ENCODE data around the gene SLC38A3.
A peak's percentile ranks its signal among the peaks of the same experiment; 100 is the strongest.

The SLC38A3 gene

GRCh38 chr3:50193746-50194127, 11.3 kb upstream of the SLC38A3 start:
- no peak for DNase-seq
- no peak for TF ChIP-seq CTCF (IDR thresholded peaks at IDR 0.05; ENCODE audit: low read depth, low read length)
- Histone ChIP-seq H3K4me3 (ENCODE audit: low read depth, low read length) (no peak overlapping the region), H3K27ac (no peak overlapping the region), H3K36me3 (peaks cover 4% of the 10 kb centered on the region), H3K27me3 (ENCODE audit: insufficient read depth, low read depth, severe bottlenecking) (no peaks in the 10 kb centered on the region), H3K9me3 (ENCODE audit: severe bottlenecking) (no peaks in the 10 kb centered on the region)

- H3K9me3 ChIP-seq (ENCODE audit: severe bottlenecking) = no peaks in the 10 kb centered on the region
- no peaks in the 10 kb centered on the region for H3K36me3 ChIP-seq
- peak; percentile 95 for TF ChIP-seq CTCF (IDR thresholded peaks at IDR 0.05; ENCODE audit: low read depth, low read length)
- DNase-seq = peak; percentile 87
- no peak overlapping the region for H3K4me3 ChIP-seq (ENCODE audit: low read depth, low read length)
- H3K27ac ChIP-seq = no peak overlapping the region
- no peaks in the 10 kb centered on the region for H3K27me3 ChIP-seq (ENCODE audit: insufficient read depth, low read depth, severe bottlenecking)
Observed at GRCh38 chr3:50194128-50194902, 10.8 kb upstream of the SLC38A3 start.

DNA sequence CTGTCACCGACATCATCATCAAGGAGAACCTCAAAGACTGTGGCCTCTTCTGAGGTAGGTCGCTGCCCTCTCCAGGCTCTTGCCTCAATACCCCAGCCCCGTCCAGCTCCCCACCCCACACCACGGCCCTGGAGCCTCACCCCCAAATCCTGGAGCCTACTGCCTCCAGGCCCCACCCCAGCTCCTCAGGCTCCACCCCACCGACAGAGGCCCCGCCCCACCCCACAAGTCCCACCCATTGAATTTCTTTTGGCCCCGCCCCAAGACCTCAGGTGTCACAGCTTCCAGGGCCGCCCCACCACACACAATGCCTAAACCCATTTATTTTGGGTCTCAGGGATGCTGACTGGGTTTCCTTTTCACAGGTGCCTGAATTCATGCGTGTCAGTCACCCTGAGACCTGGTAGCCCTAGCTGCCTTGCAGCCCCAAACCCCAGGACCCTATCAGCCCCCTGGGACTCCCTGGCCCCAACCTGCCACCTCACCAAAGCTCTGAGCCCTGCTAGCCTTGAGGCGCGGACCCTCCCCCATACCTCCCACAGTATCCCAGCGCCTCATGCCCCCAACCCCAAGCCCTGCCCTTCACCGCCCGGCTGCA, 10.1 kb upstream of the SLC38A3 start:
- Histone ChIP-seq H3K9me3 (ENCODE audit: severe bottlenecking) (no peaks in the 10 kb centered on the region), H3K27me3 (ENCODE audit: insufficient read depth, low read depth, severe bottlenecking) (no peaks in the 10 kb centered on the region), H3K4me3 (ENCODE audit: low read depth, low read length) (no peak overlapping the region), H3K36me3 (no peaks in the 10 kb centered on the region), H3K27ac (peak overlapping the region; percentile 9; the same call in 1 of the 2 replicates)
- peak; percentile 15 for DNase-seq
- no peak for TF ChIP-seq CTCF (IDR thresholded peaks at IDR 0.05; ENCODE audit: low read depth, low read length)

- no peaks in the 10 kb centered on the region for H3K27me3 ChIP-seq (ENCODE audit: insufficient read depth, low read depth, severe bottlenecking)
- DNase-seq = no peak
- no peak for TF ChIP-seq CTCF (IDR thresholded peaks at IDR 0.05; ENCODE audit: low read depth, low read length)
- peak overlapping the region; percentile 9 for H3K27ac ChIP-seq
- no peaks in the 10 kb centered on the region for H3K36me3 ChIP-seq
- no peak overlapping the region for H3K4me3 ChIP-seq (ENCODE audit: low read depth, low read length)
- H3K9me3 ChIP-seq (ENCODE audit: severe bottlenecking) = no peaks in the 10 kb centered on the region
Observed at GRCh38 chr3:50195501-50196252, 9.4 kb upstream of the SLC38A3 start.

DNA sequence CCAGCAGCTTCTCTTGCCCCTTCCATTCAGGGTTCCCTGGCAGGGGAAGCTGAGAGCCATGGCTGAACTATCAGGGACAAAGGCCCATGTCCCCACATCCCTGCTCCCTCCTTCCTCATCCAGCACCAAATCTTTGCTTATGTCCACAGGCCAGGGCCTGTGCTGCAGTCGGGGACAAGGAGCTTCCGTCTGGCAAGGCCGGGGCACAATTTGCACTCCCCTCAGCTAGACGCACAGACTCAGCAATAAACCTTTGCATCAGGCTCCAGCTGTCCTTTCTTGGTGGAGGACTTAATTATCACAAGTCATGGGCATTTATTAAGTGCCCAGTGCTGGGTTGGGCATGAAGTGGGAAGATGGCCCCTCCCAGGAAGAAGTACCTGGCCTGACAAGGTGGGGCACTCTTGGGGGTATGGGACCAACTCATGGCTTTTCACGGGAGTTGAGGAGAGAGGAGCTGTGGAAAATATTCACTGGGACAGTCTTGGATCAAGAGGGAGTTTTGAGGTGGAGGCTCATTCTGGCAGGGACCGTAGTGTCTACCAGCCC, 8.7 kb upstream of the SLC38A3 start:
- TF ChIP-seq CTCF (IDR thresholded peaks at IDR 0.05; ENCODE audit: low read depth, low read length) = no peak

More for the DNA sequence above, 8.7 kb upstream of the SLC38A3 start:
- Histone ChIP-seq H3K4me3 (ENCODE audit: low read depth, low read length) (no peak overlapping the region), H3K36me3 (no peaks in the 10 kb centered on the region), H3K9me3 (ENCODE audit: severe bottlenecking) (no peaks in the 10 kb centered on the region), H3K27me3 (ENCODE audit: insufficient read depth, low read depth, severe bottlenecking) (no peaks in the 10 kb centered on the region), H3K27ac (no peak overlapping the region; the same call in 1 of the 2 replicates)
- no peak for DNase-seq
